Esophagus muscularis mucosa (tissue), 4 donors: ENCODE results near the gene DYNC1I1.

Experiments used
- EP300 ChIP-seq: sonication (generic); formaldehyde crosslinking; IDR thresholded peaks from one replicate; pipeline ENCODE4 v1.6.1; 2017; ENCODE audit warnings: antibody characterized with exemption
- POLR2A ChIP-seq: fragments of 450-650 bp; IDR thresholded peaks from one replicate; pipeline ENCODE4 v1.6.1; 2017; ENCODE audit warnings: antibody characterized with exemption, moderate library complexity, mild to moderate bottlenecking, low read depth
- POLR2AphosphoS5 ChIP-seq, 2 donors: sonication (generic); formaldehyde crosslinking; IDR thresholded peaks; one replicate each; pipeline ENCODE4 v1.6.1; 2017; ENCODE audit warnings: antibody characterized with exemption in 2 of 2
- TF ChIP-seq, protein P1 (sequence below), 3 experiments: fragments of 200-600 bp in 2 of 3; fragments of 450-650 bp in 1 of 3; sonication (generic) in 2 of 3; IDR thresholded peaks; one replicate each; pipeline ENCODE4 v1.5.1; 2017 to 2019; ENCODE audit warnings: antibody characterized with exemption in 3 of 3, mild to moderate bottlenecking in 2 of 3, moderate library complexity in 1 of 3

DNA sequence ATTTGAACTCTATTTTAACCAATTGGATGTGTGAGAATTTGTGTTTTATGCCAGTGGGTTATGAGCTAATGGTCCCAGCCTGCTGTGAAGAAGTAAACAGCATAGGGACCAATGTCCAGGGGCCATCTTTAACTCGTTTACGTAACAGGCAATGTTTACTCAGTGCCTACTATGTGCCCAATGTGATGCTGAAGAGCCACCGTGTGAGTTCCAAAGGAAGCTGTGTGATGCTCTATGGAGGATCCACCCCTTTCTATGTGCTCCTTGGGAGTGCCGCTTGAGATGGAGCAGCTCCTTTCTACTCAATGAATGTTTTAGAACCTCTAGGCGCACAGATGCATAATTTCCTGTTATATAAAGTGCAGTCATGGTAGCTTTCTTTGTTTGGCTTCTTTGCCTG, 21.3 kb downstream of the DYNC1I1 start:
- TF ChIP-seq, protein P1, sequence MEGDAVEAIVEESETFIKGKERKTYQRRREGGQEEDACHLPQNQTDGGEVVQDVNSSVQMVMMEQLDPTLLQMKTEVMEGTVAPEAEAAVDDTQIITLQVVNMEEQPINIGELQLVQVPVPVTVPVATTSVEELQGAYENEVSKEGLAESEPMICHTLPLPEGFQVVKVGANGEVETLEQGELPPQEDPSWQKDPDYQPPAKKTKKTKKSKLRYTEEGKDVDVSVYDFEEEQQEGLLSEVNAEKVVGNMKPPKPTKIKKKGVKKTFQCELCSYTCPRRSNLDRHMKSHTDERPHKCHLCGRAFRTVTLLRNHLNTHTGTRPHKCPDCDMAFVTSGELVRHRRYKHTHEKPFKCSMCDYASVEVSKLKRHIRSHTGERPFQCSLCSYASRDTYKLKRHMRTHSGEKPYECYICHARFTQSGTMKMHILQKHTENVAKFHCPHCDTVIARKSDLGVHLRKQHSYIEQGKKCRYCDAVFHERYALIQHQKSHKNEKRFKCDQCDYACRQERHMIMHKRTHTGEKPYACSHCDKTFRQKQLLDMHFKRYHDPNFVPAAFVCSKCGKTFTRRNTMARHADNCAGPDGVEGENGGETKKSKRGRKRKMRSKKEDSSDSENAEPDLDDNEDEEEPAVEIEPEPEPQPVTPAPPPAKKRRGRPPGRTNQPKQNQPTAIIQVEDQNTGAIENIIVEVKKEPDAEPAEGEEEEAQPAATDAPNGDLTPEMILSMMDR (IDR thresholded peaks at IDR 0.05) = no peak
- no peak for TF ChIP-seq POLR2A
- no peak for TF ChIP-seq POLR2AphosphoS5 (IDR thresholded peaks at IDR 0.05)
- no peak for TF ChIP-seq EP300
